K562 (cell line): ENCODE measurements around the gene RAB3D. TPM values are rescaled to one million over a fixed set of nuclear protein-coding genes. Genes with fewer than 3 reads are reported as not detected.
A peak's percentile ranks its signal among the peaks of the same experiment; 100 is the strongest.

Experiments used
- BRD4 ChIP-seq: fragments of 200-600 bp; sonication (generic); IDR thresholded peaks from 2 replicates; pipeline ENCODE4 v1.6.1; 2017; ENCODE audit warnings: inconsistent platforms
- DEAF1 ChIP-seq: fragments of 450-650 bp; formaldehyde crosslinking; IDR thresholded peaks from 2 replicates; pipeline ENCODE4 v1.4.0; 2020; ENCODE audit warnings: mild to moderate bottlenecking, moderate library complexity
- HDAC8 ChIP-seq: fragments of 450-650 bp; IDR thresholded peaks from 2 replicates; pipeline ENCODE4 v1.6.1; 2016; ENCODE audit warnings: mild to moderate bottlenecking, missing genetic modification characterization, moderate library complexity, missing compliant biosample characterization
- HNRNPH1 ChIP-seq: fragments of 200-400 bp; formaldehyde crosslinking; optimal IDR thresholded peaks from 2 replicates; pipeline ENCODE3; 2017; ENCODE audit warnings: low read depth, mild to moderate bottlenecking, low read length, moderate library complexity
- JUNB ChIP-seq: fragments of 450-650 bp; formaldehyde crosslinking; conservative IDR thresholded peaks from 2 replicates; pipeline ENCODE4 v1.4.0; 2020; ENCODE audit warnings: mild to moderate bottlenecking
- MBD2 ChIP-seq: sonication (generic); IDR thresholded peaks from 2 replicates; pipeline ENCODE4 v1.6.1; 2016; ENCODE audit warnings: low read depth, borderline replicate concordance
- MCM7 ChIP-seq, 2 experiments: fragments of 450-650 bp; IDR thresholded peaks; 2 replicates each; pipeline ENCODE4 v1.6.1; 2016 to 2018
- NFE2 ChIP-seq: IDR thresholded peaks from 2 replicates; pipeline ENCODE4 v1.6.1; 2014; ENCODE audit warnings: antibody characterized with exemption, low read depth
- NR2C2 ChIP-seq, 2 experiments: fragments of 200-800 bp in 1 of 2; sonication (Bioruptor generic) in 1 of 2; sonication (generic) in 1 of 2; formaldehyde crosslinking in 1 of 2; IDR thresholded peaks; 2 replicates each; pipeline versions ENCODE4 v1.6.1 to v1.8.0; 2016 to 2022; ENCODE audit warnings: mild to moderate bottlenecking in 1 of 2, missing compliant biosample characterization in 1 of 2, missing genetic modification characterization in 1 of 2, missing genetic modification reagents in 1 of 2
- OTX1 ChIP-seq: fragments of 450-650 bp; formaldehyde crosslinking; IDR thresholded peaks from 2 replicates; pipeline ENCODE4 v1.4.0; 2022; ENCODE audit warnings: mild to moderate bottlenecking
- RHOXF2B ChIP-seq: fragments of 250-450 bp; sonication (Bioruptor Pico); conservative IDR thresholded peaks from 2 replicates; pipeline ENCODE4 v1.5.1; 2021
- STAG1 ChIP-seq: sonication (generic); formaldehyde crosslinking; IDR thresholded peaks from 2 replicates; pipeline ENCODE4 v1.5.0; 2020; ENCODE audit warnings: missing genetic modification reagents, borderline replicate concordance
- TOE1 ChIP-seq, 2 experiments: fragments of 450-650 bp in 1 of 2; sonication (generic) in 1 of 2; formaldehyde crosslinking in 1 of 2; IDR thresholded peaks; 2 replicates each; pipeline versions ENCODE4 v1.7.1 to v1.8.0; 2016 to 2022; ENCODE audit warnings: borderline replicate concordance in 2 of 2, mild to moderate bottlenecking in 2 of 2, antibody characterized with exemption in 1 of 2, inconsistent platforms in 1 of 2, low read depth in 1 of 2, missing genetic modification reagents in 1 of 2, moderate library complexity in 1 of 2
- XRCC3 ChIP-seq: fragments of 450-650 bp; IDR thresholded peaks from 2 replicates; pipeline ENCODE4 v1.6.1; 2017; ENCODE audit warnings: mild to moderate bottlenecking, moderate library complexity
- ZBTB12 ChIP-seq: fragments of 250-450 bp; sonication (Bioruptor Pico); IDR thresholded peaks from 2 replicates; pipeline ENCODE4 v1.4.0; 2020
- ZC3H11A ChIP-seq: IDR thresholded peaks from 2 replicates; pipeline ENCODE4 v1.6.1; 2012; ENCODE audit warnings: low read depth, low read length, improper control_type of control experiment
- ZNF384 ChIP-seq: IDR thresholded peaks from 2 replicates; pipeline ENCODE4 v1.6.1; 2012; ENCODE audit warnings: low read depth, low read length, improper control_type of control experiment
- ZNF436 ChIP-seq: fragments of 250-450, 450-650 bp; sonication (Bioruptor Pico); formaldehyde crosslinking; IDR thresholded peaks from 2 replicates; pipeline ENCODE4 v1.7.0; 2020; ENCODE audit warnings: mild to moderate bottlenecking
- ZSCAN29 ChIP-seq: fragments of 450-650 bp; IDR thresholded peaks from 2 replicates; pipeline ENCODE4 v1.6.1; 2017
- polyA plus RNA-seq, 8 experiments: library from polyadenylated mRNA; depleted of rRNA in 4 of 8; stranded (reverse) in 5 of 8; unstranded in 3 of 8; fragments of >200 nt; fragmentation: Nextera tagmentation in 2 of 8; fragmentation: Illumina TruSeq in 1 of 8; extraction: Ambion mirVana in 2 of 8; extraction: Trizol in 1 of 8; gene quantifications; 2 replicates each; pipeline versions ENCODE4 v1.2.1 to v1.2.3, GENCODE V29; 2011 to 2014; ENCODE audit warnings: inconsistent platforms in 1 of 8, missing spikeins in 1 of 8
- total RNA-seq, 7 experiments: library from RNA; depleted of rRNA in 6 of 7; stranded (reverse); fragments of >200 nt in 6 of 7; fragmentation: Illumina TruSeq in 2 of 7; extraction: Trizol in 2 of 7; gene quantifications; 2 replicates each; pipeline versions ENCODE4 v1.2.1 to v1.2.3, GENCODE V29; 2011 to 2021; ENCODE audit warnings: low replicate concordance in 1 of 7
- TF ChIP-seq, protein P1 (sequence below): fragments of 250-450 bp; sonication (Bioruptor Pico); IDR thresholded peaks from 2 replicates; pipeline ENCODE4 v1.5.0; 2022; ENCODE audit warnings: mild to moderate bottlenecking

The RAB3D gene
- total and polyA plus RNA-seq, 9 of the 15 experiments (the other 6 are each of a cell fraction or from before 2014, with no cell fraction given): 0.34 to 3.3 (median 1.3) TPM

DNA sequence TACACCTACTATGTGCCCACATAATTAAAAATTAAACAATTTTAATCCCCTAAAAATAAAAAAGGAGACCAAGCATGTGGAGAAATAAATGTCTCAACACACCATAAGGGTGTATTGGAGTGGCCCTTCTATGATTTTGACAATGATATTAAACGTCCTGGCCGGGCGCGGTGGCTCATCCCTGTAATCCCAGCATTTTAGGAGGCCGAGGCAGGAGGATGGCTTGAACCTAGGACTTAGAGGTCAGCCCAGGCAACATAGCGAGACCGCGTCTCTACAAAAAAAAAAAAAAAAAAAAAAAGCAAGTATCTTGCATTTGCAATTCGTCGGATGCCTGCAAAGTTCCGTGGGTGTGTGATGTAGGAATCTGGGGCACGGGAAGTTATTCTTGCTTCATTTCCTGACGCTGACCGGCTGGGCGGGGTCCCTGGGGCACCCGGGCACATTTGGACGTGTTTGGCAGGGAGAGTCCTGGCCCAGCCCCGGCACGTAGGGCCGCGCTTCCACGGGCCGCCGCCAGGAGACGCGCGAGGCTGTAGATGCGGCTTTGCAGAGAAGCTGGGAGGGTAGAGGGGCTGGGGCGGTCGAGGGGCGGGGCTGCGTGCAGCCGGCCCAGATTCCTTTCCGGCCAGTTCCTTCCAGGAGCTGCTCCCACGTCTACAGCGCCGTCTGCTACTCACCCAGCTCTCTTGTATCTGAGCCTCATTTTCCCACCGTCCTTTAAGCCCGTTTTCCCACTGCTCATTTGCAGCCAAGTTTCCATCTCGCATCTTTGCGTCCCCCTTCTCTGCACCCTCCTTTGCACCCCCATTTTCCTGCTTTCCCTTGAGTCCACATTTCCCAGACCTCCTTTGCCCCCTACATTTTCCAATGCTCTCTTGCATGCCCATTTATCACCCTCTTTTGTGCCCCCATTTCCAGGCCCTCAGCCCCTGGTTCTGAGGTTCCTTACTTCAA is 45.7 kb downstream of the RAB3D start (continued):
- TF ChIP-seq ZNF384 (peak; percentile 67), BRD4 (no peak), TOE1 (IDR thresholded peaks at IDR 0.05; ENCODE audit: borderline replicate concordance) (peak; percentile 56; the same call in 1 of the 2 replicates), TOE1 (CRISPR knock-in tag; IDR thresholded peaks at IDR 0.05; ENCODE audit: borderline replicate concordance, low read depth) (no peak), HDAC8 (no peak), XRCC3 (no peak), HNRNPH1 (no peak), NR2C2 (CRISPR knock-in tag; IDR thresholded peaks at IDR 0.05) (no peak), NR2C2 (tag; IDR thresholded peaks at IDR 0.05) (no peak; the same call in 1 of the 2 replicates), MBD2 (no peak), RHOXF2B (CRISPR knock-in tag) (no peak), STAG1 (CRISPR knock-in tag) (peak; percentile 95; the same call in 1 of the 2 replicates), JUNB (no peak), ZNF436 (CRISPR knock-in tag) (no peak), DEAF1 (CRISPR knock-in tag) (peak; percentile 97), NFE2 (no peak), MCM7 (IDR thresholded peaks at IDR 0.05) (peak in 1 of 2 experiments; percentile 77; a peak in 1 of 4 replicates), ZSCAN29 (no peak), ZC3H11A (peak; percentile 69; the same call in 1 of the 2 replicates), ZBTB12 (CRISPR knock-in tag) (no peak), OTX1 (CRISPR knock-in tag) (0 out of 2 replicates have a peak, but pooled peaks have one; percentile 22)
- TF ChIP-seq, protein P1, sequence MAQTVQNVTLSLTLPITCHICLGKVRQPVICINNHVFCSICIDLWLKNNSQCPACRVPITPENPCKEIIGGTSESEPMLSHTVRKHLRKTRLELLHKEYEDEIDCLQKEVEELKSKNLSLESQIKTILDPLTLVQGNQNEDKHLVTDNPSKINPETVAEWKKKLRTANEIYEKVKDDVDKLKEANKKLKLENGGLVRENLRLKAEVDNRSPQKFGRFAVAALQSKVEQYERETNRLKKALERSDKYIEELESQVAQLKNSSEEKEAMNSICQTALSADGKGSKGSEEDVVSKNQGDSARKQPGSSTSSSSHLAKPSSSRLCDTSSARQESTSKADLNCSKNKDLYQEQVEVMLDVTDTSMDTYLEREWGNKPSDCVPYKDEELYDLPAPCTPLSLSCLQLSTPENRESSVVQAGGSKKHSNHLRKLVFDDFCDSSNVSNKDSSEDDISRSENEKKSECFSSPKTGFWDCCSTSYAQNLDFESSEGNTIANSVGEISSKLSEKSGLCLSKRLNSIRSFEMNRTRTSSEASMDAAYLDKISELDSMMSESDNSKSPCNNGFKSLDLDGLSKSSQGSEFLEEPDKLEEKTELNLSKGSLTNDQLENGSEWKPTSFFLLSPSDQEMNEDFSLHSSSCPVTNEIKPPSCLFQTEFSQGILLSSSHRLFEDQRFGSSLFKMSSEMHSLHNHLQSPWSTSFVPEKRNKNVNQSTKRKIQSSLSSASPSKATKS (CRISPR knock-in tag): no peak
